ENCODE measurements around the gene GAS2.

DNA sequence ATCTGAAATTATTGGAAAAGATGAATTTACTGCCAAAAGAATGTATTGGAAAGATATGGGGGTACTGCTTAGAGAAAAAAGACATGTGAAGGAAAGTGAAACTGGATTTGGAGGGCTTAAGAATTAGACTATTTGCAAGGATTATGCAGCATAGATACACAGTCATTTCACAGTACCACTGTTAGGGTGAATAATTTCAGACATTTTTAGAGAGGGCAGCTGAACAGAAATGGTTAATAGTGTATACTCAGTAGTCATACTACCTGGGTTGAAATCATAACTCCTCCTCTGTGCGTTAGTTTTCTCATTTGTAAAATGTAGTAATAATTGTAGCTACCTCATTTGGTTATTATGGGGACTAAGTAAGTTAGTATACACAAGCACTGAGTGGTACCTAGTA, 33.0 kb downstream of the GAS2 start:
- TF ChIP-seq ZFP3 (tag by site-specific recombination; IDR thresholded peaks at IDR 0.05; ENCODE audit: low read depth) (no peak), ZNF76 (tag by site-specific recombination; IDR thresholded peaks at IDR 0.05; ENCODE audit: borderline replicate concordance, low read depth) (no peak), ZBTB1 (tag by site-specific recombination; IDR thresholded peaks at IDR 0.05) (no peak), ZNF48 (tag by site-specific recombination; IDR thresholded peaks at IDR 0.05) (no peak), ZNF19 (tag by site-specific recombination; IDR thresholded peaks at IDR 0.05; ENCODE audit: low read depth) (no peak), ZNF239 (tag by site-specific recombination; IDR thresholded peaks at IDR 0.05) (no peak), SCRT2 (tag by site-specific recombination; IDR thresholded peaks at IDR 0.05) (no peak)
- TF ChIP-seq, protein P1, sequence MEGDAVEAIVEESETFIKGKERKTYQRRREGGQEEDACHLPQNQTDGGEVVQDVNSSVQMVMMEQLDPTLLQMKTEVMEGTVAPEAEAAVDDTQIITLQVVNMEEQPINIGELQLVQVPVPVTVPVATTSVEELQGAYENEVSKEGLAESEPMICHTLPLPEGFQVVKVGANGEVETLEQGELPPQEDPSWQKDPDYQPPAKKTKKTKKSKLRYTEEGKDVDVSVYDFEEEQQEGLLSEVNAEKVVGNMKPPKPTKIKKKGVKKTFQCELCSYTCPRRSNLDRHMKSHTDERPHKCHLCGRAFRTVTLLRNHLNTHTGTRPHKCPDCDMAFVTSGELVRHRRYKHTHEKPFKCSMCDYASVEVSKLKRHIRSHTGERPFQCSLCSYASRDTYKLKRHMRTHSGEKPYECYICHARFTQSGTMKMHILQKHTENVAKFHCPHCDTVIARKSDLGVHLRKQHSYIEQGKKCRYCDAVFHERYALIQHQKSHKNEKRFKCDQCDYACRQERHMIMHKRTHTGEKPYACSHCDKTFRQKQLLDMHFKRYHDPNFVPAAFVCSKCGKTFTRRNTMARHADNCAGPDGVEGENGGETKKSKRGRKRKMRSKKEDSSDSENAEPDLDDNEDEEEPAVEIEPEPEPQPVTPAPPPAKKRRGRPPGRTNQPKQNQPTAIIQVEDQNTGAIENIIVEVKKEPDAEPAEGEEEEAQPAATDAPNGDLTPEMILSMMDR (tag by site-specific recombination; IDR thresholded peaks at IDR 0.05), result no peak
- TF ChIP-seq, protein P2, sequence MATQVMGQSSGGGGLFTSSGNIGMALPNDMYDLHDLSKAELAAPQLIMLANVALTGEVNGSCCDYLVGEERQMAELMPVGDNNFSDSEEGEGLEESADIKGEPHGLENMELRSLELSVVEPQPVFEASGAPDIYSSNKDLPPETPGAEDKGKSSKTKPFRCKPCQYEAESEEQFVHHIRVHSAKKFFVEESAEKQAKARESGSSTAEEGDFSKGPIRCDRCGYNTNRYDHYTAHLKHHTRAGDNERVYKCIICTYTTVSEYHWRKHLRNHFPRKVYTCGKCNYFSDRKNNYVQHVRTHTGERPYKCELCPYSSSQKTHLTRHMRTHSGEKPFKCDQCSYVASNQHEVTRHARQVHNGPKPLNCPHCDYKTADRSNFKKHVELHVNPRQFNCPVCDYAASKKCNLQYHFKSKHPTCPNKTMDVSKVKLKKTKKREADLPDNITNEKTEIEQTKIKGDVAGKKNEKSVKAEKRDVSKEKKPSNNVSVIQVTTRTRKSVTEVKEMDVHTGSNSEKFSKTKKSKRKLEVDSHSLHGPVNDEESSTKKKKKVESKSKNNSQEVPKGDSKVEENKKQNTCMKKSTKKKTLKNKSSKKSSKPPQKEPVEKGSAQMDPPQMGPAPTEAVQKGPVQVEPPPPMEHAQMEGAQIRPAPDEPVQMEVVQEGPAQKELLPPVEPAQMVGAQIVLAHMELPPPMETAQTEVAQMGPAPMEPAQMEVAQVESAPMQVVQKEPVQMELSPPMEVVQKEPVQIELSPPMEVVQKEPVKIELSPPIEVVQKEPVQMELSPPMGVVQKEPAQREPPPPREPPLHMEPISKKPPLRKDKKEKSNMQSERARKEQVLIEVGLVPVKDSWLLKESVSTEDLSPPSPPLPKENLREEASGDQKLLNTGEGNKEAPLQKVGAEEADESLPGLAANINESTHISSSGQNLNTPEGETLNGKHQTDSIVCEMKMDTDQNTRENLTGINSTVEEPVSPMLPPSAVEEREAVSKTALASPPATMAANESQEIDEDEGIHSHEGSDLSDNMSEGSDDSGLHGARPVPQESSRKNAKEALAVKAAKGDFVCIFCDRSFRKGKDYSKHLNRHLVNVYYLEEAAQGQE (tag by site-specific recombination; IDR thresholded peaks at IDR 0.05), result no peak
- TF ChIP-seq, protein P3, sequence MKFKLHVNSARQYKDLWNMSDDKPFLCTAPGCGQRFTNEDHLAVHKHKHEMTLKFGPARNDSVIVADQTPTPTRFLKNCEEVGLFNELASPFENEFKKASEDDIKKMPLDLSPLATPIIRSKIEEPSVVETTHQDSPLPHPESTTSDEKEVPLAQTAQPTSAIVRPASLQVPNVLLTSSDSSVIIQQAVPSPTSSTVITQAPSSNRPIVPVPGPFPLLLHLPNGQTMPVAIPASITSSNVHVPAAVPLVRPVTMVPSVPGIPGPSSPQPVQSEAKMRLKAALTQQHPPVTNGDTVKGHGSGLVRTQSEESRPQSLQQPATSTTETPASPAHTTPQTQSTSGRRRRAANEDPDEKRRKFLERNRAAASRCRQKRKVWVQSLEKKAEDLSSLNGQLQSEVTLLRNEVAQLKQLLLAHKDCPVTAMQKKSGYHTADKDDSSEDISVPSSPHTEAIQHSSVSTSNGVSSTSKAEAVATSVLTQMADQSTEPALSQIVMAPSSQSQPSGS (tag by site-specific recombination; IDR thresholded peaks at IDR 0.05; ENCODE audit: low read depth), result no peak
- TF ChIP-seq, protein P4, sequence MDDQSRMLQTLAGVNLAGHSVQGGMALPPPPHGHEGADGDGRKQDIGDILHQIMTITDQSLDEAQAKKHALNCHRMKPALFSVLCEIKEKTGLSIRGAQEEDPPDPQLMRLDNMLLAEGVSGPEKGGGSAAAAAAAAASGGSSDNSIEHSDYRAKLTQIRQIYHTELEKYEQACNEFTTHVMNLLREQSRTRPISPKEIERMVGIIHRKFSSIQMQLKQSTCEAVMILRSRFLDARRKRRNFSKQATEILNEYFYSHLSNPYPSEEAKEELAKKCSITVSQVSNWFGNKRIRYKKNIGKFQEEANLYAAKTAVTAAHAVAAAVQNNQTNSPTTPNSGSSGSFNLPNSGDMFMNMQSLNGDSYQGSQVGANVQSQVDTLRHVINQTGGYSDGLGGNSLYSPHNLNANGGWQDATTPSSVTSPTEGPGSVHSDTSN (CRISPR knock-in tag; IDR thresholded peaks at IDR 0.05), result no peak
- TF ChIP-seq, protein P5, sequence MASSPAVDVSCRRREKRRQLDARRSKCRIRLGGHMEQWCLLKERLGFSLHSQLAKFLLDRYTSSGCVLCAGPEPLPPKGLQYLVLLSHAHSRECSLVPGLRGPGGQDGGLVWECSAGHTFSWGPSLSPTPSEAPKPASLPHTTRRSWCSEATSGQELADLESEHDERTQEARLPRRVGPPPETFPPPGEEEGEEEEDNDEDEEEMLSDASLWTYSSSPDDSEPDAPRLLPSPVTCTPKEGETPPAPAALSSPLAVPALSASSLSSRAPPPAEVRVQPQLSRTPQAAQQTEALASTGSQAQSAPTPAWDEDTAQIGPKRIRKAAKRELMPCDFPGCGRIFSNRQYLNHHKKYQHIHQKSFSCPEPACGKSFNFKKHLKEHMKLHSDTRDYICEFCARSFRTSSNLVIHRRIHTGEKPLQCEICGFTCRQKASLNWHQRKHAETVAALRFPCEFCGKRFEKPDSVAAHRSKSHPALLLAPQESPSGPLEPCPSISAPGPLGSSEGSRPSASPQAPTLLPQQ (tag by site-specific recombination; IDR thresholded peaks at IDR 0.05), result no peak
- TF ChIP-seq, protein P6, sequence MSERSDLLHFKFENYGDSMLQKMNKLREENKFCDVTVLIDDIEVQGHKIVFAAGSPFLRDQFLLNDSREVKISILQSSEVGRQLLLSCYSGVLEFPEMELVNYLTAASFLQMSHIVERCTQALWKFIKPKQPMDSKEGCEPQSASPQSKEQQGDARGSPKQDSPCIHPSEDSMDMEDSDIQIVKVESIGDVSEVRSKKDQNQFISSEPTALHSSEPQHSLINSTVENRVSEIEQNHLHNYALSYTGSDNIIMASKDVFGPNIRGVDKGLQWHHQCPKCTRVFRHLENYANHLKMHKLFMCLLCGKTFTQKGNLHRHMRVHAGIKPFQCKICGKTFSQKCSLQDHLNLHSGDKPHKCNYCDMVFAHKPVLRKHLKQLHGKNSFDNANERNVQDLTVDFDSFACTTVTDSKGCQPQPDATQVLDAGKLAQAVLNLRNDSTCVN (tag by site-specific recombination; optimal IDR thresholded peaks at IDR 0.05), result no peak
